Measurements from ENCODE around the gene SLC40A1. TPM values are rescaled to one million over a fixed set of nuclear protein-coding genes. Genes with fewer than 3 reads are reported as not detected.
A peak's percentile ranks its signal among the peaks of the same experiment; 100 is the strongest.

SLC40A1 gene
- total RNA-seq, 1 donor: 10.9 TPM

DNA sequence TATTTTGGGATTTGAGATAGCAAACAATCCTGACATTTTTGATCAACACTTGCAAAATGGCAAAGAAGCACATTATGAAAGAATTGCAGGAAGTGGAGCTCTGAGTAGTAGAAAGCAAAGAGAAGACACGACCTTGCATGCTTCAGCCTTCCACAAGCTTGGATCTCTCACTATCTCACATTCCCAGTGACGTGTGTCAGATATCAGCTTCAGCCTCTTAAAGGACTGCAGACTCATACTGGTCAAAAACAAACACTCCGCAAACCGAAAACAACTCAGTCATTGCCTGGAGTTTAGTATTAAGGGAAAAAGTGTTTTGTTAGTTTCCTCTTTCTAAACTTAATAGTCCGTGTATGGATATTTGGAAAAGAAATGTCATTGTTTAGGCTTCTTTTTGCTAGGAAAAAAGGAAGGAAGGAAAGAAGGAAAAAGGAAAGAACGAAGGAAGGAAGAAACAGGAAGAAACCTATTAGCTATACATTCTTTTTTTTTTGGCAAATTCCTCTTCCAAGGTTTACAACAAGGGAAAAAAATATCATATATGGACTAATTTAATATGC is 32.6 kb upstream of the SLC40A1 start:
- H3K27ac ChIP-seq (ENCODE audit: low read depth, low read length): peak overlapping the region; percentile 92
- H3K4me1 ChIP-seq (ENCODE audit: insufficient read depth, low read length): peaks cover 29% of the 10 kb centered on the region
- no peaks in the 10 kb centered on the region for H3K9me3 ChIP-seq (ENCODE audit: low read depth, low read length)
- H3K79me2 ChIP-seq (ENCODE audit: insufficient read depth, low read length): no peaks in the 10 kb centered on the region
- H4K20me1 ChIP-seq (ENCODE audit: insufficient read depth, low read length): no peaks in the 10 kb centered on the region
- H3K4me3 ChIP-seq (ENCODE audit: insufficient read depth, low read length): peak overlapping the region; percentile 57
- no peak for DNase-seq (ENCODE audit: insufficient read length, low spot score, missing footprints)
- H3K36me3 ChIP-seq (ENCODE audit: insufficient read depth, low read length): no peaks in the 10 kb centered on the region
- H3K27me3 ChIP-seq (ENCODE audit: insufficient read depth, low read length): no peaks in the 10 kb centered on the region
- peak overlapping the region; percentile 1 for H2AFZ ChIP-seq (ENCODE audit: low read length)
- peak overlapping the region; percentile 74 for H3K4me2 ChIP-seq (ENCODE audit: insufficient read depth, low read length)
- TF ChIP-seq, protein P1, sequence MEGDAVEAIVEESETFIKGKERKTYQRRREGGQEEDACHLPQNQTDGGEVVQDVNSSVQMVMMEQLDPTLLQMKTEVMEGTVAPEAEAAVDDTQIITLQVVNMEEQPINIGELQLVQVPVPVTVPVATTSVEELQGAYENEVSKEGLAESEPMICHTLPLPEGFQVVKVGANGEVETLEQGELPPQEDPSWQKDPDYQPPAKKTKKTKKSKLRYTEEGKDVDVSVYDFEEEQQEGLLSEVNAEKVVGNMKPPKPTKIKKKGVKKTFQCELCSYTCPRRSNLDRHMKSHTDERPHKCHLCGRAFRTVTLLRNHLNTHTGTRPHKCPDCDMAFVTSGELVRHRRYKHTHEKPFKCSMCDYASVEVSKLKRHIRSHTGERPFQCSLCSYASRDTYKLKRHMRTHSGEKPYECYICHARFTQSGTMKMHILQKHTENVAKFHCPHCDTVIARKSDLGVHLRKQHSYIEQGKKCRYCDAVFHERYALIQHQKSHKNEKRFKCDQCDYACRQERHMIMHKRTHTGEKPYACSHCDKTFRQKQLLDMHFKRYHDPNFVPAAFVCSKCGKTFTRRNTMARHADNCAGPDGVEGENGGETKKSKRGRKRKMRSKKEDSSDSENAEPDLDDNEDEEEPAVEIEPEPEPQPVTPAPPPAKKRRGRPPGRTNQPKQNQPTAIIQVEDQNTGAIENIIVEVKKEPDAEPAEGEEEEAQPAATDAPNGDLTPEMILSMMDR (IDR thresholded peaks at IDR 0.05; ENCODE audit: extremely low read depth, low read depth, low read length): no peak

DNA sequence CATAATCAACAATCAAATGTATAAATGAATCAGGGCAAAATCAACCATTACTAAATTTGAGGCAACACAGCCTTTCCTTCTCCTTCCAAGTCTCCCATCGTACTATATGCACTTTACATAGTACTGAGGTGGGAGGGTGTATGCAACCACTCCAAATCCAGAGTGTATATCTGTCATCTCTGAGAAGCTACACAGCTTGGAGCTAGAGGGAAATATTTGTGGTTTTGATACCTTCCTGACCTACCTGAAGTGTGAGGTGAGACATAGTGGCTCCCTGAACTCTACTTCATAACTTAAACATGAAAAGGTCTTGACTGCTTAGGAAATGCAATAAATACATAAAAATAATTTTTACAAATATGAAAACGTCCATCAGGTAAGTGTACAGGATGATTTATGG is 30.1 kb upstream of the SLC40A1 start:
- Histone ChIP-seq H3K36me3 (ENCODE audit: insufficient read depth, low read length) (no peaks in the 10 kb centered on the region), H3K27ac (ENCODE audit: low read depth, low read length) (no peak overlapping the region), H3K27me3 (ENCODE audit: insufficient read depth, low read length) (no peaks in the 10 kb centered on the region), H3K9me3 (ENCODE audit: low read depth, low read length) (no peaks in the 10 kb centered on the region), H3K79me2 (ENCODE audit: insufficient read depth, low read length) (no peaks in the 10 kb centered on the region), H3K4me1 (ENCODE audit: insufficient read depth, low read length) (peaks cover 29% of the 10 kb centered on the region), H4K20me1 (ENCODE audit: insufficient read depth, low read length) (no peaks in the 10 kb centered on the region), H2AFZ (ENCODE audit: low read length) (no peak overlapping the region), H3K4me2 (ENCODE audit: insufficient read depth, low read length) (no peak overlapping the region), H3K4me3 (ENCODE audit: insufficient read depth, low read length) (no peak overlapping the region)
- no peak for DNase-seq (ENCODE audit: insufficient read length, low spot score, missing footprints)
- TF ChIP-seq, protein P1 (IDR thresholded peaks at IDR 0.05; ENCODE audit: extremely low read depth, low read depth, low read length): no peak

DNA sequence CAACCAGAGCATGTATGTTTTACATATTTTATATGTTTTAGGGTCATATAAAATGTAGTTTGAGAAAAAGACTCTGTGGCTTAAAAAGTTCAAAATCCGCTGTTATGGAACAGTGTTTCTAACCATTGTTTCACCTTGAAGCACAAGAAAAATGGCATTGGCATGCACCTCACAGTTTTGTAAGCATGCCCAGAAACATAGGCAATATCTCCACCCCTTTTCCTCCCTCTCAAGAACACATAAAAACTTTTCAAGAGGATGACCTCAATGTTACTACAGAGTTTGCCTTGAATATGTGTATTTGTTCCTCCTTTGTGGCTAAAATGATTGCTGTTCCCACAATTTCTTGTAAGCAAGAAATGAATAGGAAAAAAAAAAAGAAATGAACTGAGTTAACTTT is 29.3 kb upstream of the SLC40A1 start:
- DNase-seq (ENCODE audit: insufficient read length, low spot score, missing footprints): no peak
- H4K20me1 ChIP-seq (ENCODE audit: insufficient read depth, low read length): no peaks in the 10 kb centered on the region
- H3K27ac ChIP-seq (ENCODE audit: low read depth, low read length): peak overlapping the region; percentile 63
- H2AFZ ChIP-seq (ENCODE audit: low read length): no peak overlapping the region
- H3K36me3 ChIP-seq (ENCODE audit: insufficient read depth, low read length): no peaks in the 10 kb centered on the region
- H3K4me1 ChIP-seq (ENCODE audit: insufficient read depth, low read length): peaks cover 29% of the 10 kb centered on the region
- H3K4me2 ChIP-seq (ENCODE audit: insufficient read depth, low read length): peak overlapping the region; percentile 23
- no peaks in the 10 kb centered on the region for H3K27me3 ChIP-seq (ENCODE audit: insufficient read depth, low read length)
- H3K79me2 ChIP-seq (ENCODE audit: insufficient read depth, low read length): no peaks in the 10 kb centered on the region
- H3K9me3 ChIP-seq (ENCODE audit: low read depth, low read length): no peaks in the 10 kb centered on the region
- no peak overlapping the region for H3K4me3 ChIP-seq (ENCODE audit: insufficient read depth, low read length)
- TF ChIP-seq, protein P1 (IDR thresholded peaks at IDR 0.05; ENCODE audit: extremely low read depth, low read depth, low read length): no peak

DNA sequence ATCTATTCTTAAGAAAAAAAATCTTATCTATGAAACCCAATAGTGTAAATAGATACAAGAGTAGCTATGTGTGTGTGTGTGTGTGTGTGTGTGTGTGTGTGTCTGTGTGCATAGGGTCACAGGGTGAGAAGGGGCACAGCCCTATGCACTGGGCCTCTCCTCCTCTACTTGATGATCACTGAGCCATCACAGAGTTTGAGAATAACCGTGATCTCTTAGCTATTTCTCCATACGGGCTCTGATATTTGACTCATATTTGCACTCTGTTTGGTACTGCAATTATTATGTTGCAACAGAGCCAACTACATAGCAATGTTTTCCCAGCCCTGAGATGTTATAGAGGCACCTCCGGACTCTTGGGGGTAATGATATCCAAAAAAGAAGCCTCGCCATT is 28.8 kb upstream of the SLC40A1 start:
- Histone ChIP-seq H3K4me3 (ENCODE audit: insufficient read depth, low read length) (no peak overlapping the region), H4K20me1 (ENCODE audit: insufficient read depth, low read length) (no peaks in the 10 kb centered on the region), H2AFZ (ENCODE audit: low read length) (no peak overlapping the region), H3K4me1 (ENCODE audit: insufficient read depth, low read length) (peaks cover 29% of the 10 kb centered on the region), H3K9me3 (ENCODE audit: low read depth, low read length) (no peaks in the 10 kb centered on the region), H3K27me3 (ENCODE audit: insufficient read depth, low read length) (no peaks in the 10 kb centered on the region), H3K27ac (ENCODE audit: low read depth, low read length) (peak overlapping the region; percentile 63), H3K4me2 (ENCODE audit: insufficient read depth, low read length) (peak overlapping the region; percentile 23), H3K36me3 (ENCODE audit: insufficient read depth, low read length) (no peaks in the 10 kb centered on the region), H3K79me2 (ENCODE audit: insufficient read depth, low read length) (no peaks in the 10 kb centered on the region)
- no peak for DNase-seq (ENCODE audit: insufficient read length, low spot score, missing footprints)
- TF ChIP-seq, protein P1 (IDR thresholded peaks at IDR 0.05; ENCODE audit: extremely low read depth, low read depth, low read length): no peak
